Activated CD4-positive, alpha-beta T cell treated with anti-CD3 and anti-CD28 coated beads, Interleukin-2, amount 50 U/mL, for 48 hours (primary cell): Measurements from ENCODE around the gene IL22RA1.

Experiments
- DNase-seq, 2 experiments: peaks; one replicate each; pipeline ENCODE4 v3.0.0-alpha.2; 2020

The IL22RA1 gene

DNA sequence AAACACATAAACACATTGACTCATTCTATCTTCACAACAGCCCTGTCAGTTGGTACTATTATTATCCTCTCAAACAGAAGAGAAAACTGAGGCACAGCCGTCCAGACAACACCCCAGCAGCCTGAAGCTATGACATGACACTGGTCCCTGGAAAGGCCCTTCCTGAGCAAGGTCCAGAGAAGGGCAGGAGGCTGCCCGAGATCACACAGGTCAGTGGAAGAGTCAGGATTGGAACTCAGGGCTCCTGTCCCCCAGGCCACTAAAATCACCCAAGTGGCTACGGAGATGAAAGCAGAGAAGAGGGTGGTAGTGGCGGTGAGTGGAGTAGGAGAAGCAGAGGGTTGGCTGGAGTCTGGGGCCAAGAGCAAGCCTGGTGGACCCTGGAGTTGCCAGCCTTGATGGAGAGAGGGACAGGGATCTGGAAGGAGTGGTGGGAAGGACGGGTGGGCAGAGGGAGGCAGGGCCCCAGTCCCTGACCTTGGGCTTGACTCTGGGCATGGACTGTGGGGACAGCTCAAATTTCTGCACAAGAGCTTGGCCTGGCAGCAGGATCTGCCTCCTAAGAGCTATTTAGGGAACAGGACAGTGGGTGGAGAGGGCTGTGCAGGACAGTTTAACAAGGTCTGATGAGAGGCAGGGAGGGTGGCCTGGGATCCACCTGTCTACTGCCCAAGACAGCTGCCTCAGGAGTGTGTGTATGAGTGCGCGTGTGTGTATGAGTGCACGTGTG lies 46.8 kb downstream of the IL22RA1 start:
- DNase-seq, result no peak

DNA sequence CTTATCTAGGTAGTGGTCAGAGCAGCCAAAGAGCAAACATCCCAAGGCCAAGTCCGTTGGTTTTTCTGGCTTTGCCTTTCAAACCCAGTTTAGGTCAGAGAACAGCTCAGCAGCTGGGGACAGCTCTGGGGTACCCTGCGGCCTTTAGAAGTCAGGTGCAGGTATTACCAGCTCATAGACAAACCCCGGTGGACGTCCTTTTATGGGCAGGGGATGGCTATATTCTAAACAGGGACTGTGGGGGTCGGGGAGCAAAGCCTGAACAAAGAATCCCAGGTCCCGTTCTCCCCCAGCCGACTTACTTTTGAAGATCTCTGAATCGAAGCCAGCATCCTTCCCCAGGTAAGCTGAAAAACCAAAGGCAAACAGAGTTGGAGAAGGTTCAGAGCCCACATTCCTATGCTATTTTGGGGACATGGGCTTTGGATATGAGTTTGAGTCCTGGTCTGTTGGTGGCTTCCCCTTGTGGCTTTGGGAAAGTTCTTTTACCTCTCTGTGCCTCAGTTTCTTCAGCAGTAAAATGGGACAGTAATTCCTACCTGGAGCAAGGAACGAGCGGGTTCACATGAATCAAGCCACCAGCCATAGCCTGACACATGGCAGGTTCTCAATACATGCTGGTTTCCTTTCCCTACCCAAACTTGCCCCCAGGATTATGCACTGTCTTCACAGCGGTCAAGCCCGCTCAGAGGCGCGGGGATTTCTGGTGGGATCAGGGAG lies 47.6 kb downstream of the IL22RA1 start:
- DNase-seq, result no peak

DNA sequence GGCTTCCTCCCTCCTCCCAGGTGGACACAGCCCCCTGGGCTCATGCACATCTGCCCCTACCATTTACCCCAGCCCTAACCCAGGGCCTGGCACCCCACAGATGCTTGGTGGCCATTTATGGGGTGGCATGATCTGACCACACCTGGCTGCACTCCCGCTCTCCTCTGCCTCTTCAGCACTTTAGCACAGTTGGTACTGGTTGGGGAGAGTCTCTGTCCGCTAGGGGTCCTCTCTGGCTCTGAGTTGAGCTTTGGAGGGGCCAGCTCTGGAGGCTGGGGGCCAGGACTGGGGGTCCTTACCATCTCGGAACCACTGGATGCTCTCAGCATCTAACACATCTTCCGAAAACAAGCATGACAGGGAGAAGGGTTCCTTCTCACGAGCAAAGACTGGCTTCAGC lies 48.4 kb downstream of the IL22RA1 start:
- DNase-seq, result no peak

DNA sequence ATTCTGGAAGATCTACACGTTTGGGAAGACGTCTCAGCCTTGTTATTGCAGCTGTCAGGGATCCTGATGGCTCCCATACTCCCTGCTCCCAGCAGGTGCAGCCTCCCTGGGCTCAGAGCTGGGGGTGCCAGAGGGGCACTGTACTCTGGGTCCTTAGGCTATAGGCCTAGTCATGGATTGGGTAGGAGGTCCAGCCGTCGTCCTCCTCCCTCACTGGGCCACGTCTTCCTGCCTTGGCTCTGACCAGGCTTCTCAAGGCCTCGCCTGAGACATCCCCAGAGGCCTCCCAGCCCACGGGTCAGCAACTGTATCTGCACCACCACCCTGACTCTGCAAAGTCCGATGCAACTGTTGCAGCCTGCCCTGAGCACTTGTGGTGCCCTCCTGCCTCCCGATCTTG lies 49.2 kb downstream of the IL22RA1 start:
- DNase-seq, result no peak

DNA sequence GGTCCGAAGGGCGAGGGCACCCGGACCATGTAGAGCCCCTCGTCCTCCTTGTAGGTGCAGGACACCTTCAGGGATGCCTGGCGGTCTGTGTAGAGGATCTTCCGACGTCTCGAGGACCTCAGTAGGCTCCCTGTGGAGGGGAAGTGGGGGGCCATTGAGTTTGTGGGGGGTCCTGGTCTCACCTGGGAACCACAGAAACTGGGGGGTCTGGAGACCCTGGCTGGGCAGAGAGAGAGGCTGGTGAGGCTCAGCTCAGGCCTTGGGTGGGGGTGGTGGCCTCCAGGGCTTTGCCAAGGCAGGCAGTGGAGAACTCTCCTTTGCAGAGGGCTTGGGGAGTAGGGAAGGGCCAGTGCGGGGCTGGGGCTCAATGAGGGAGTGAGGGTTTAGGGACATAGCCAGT lies 50.0 kb downstream of the IL22RA1 start:
- no peak for DNase-seq

DNA sequence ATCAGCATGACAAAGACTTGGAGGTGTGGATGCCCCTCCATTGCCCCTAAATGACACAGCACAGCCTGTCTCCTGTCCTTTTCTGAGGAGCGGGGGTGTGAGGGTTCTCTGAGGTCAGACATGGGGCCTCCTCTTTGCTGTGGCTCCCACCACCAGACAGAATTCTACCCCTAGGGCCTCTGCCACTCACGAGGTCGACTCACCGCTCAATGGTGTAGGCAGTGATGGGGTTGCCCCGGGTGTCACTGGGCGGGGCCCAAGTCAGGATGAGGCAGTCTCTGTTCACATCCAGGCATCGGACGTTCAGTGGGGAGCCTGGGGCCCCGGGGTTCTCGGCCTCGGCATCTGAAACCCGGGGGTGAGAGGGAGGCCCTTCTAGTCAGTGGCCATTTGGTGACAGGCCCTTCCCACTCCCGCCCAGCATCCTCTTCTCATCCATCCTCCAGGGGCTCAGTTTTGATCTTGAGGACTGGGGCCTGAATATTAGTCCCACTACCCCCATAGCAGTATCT lies 50.9 kb downstream of the IL22RA1 start:
- peak; percentile 6 to 19 for DNase-seq

DNA sequence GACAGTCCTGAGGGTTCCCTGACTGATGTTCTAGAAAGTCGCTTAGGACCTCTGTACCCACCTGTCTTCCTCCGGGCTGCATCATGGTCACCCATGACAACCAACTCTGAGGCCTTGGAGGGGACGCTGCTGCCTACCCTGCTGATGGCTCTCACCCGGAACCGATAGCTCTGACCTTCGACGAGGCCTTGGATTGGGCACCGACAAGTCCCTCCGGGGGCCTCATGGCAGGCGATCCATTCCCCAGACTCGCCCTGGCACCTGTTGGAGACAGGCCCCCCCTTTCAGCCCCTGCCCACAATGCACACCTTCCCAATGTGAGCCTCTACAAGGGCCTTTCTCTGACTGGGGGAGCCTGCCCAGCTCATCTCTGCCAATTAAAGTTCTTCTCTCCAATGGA lies 52.2 kb downstream of the IL22RA1 start:
- no peak for DNase-seq

DNA sequence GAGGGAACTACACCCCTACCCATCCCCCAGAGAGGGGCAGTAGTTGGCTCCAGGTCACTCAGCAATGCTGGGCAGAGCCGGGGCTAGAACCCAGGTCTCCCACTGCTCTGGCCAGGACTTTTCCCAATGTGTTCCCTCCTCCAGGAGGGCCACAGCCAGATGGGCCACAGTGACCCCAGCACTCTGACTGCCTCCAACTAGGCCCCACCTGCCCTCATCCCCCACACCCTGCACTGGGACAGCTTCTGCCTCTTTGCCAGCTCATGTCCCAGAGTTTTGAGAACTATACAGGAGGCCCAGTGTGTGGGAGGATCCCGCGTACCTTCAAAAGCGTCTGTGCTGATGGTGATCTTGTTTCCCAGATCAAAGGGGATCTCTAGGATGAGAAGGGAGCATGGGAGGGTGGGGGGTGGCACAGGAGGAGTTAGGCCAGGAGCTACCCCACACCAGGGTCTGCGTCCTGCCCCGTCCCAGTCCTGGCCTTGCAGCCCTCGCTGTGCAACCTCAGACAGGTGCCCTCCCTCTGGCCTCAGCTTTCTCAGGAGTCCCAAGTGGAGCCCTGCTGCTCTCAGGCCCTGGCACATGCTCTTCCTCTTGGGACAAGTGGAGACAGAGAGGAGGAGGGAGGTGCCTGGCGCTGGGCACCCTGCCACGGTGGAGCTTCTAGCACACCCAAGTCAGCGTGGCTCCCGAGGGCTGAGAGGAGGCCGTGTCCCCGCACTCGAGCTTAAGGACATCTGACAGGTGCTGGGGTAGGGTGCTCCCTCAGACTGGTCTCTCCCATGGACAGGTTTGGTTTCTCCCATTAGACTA lies 53.0 kb downstream of the IL22RA1 start:
- DNase-seq, result no peak

DNA sequence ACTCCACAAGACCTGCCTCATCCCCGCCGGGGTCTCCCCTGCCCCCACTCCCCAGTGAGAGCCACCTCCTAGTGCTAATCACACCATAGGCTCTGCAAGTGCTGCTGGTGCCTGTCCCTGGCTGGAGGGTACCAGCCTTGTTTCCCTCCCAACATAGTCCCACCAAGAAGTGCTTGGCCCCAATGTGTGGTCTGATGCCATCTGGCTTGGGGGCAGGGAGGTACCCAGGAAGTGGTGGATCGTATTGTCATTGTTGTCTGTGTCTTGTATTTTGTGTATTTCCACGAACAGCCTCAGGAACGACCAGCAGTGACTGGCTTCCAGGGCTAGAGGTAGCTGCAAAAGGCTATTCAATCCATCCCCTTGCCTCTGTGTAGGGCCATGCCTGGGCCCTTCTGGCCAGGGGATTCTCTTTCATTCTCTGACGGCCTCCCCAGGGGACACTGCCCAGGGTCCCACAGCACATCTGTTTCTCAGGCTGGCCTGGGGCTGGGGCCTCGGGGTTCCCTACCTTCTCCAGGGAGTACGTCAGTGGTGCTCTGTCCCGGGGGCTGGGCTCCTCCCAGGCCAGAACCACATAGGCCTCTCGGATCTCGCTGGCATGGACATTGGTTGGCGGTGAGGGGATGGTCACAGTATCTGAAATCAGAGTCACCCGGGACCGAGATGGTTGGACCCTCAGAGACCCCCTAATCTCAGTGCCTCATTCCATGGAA lies 53.8 kb downstream of the IL22RA1 start:
- DNase-seq, result no peak

DNA sequence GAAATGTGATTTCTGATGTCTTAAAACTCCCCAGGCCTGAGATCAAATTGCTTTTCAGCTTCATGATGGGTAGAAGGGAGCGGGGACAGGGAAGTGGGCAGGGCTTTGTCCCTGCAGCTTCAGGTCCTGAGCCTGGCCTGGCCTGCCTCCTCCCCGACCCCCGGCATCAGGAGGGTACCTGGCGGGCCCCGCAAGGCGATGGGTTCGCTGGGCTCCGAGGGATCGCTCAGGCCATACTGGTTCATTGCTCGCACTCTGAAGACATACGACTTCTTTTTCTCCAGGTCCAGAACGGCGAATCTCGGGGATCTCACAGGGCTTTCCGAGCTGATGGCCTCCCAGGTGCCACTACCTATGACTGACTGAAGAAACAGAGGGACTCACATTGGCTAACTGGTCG lies 56.5 kb downstream of the IL22RA1 start:
- no peak for DNase-seq

DNA sequence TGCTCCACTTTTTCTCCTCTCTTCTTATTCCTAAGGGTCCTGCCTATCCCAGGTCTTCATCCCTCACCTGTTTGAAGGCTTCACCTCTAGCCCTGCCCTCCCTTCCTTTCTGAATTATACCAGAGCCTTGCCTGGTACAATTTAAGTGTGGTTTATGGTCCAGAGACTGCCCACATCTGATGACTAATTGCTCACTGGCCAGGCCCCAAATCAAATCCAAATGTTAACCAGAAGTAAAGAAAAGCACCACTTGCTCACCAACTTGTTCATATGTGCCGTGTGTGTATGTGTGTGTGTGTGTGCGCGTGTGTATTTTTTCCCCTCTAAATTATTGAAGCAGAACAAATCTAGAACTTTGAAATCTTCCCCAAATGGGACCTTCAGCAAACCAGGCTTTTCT lies 57.4 kb downstream of the IL22RA1 start:
- no peak for DNase-seq

DNA sequence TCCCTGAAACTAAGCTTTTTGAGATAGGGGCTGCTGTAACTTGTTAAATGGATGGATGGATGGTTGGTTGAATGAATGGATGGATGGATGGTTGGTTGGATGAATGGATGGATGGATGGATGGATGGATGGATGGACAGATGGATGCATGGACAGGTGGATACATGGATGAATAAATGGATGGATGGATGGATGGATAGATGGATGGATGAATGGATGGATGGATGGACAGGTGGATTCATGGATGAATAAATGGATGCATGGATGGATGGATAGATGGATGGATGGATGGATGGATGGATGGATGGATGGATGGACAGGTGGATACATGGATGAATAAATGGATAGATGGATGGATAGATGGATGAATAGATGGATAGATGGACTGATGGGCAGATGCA lies 57.9 kb downstream of the IL22RA1 start:
- DNase-seq, result no peak

DNA sequence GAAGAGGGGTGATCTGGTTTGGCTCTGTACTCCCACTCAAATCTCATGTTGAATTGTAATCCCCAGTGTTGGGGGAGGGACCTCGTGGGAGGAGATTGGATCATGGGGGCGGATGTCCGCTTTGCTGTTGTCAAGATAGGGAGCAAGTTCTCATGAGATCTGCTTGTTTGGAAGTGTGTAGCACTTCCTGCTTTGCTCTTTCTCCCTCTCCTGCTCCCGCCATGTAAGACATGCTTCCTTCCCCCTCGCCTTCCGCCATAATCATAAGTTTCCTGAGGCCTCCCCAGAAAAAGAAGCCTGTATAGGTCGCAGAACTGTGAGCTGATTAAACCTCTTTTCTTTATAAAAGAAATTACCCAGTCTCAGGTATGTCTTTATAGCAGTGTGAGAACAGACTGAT lies 58.9 kb downstream of the IL22RA1 start:
- DNase-seq, result no peak

DNA sequence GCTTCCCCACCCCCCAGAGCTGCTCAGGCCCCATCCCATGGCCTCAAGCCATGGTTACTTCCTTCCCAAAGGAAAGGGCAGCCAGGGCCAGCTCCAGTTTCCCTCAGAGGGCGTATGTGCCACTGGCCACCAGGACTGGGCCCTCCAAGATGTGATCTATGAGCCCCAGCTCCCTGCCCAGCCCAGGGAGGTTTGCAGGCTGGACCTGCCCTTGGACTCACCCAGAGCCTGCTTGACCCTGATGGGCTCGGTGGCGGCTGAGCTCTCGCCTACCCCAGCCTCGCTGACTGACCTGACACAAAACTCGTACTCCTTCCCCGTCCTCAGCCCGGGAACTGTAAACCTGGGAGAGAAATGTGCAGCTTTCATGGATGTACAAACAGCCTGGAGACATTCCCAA lies 60.6 kb downstream of the IL22RA1 start:
- DNase-seq, result no peak

DNA sequence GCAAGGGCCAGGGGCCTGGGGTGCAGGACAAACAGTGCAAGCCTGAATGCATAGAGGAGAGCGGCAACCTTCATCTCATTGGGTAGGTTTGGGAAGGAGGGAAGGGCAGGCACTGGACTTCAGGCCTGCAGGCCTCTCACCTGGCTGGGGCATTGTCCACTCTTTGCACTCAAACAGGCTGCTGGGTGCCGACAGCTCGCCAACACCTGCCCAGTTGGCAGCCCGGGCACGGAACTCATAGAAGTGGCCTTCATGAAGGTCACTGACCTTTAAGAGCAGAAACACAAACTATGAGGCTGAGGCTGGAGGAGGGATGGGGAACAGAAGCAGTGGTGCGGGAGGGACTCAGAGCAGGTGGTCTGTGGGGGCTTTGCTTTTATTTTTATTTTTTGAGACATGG lies 61.8 kb downstream of the IL22RA1 start:
- no peak for DNase-seq

DNA sequence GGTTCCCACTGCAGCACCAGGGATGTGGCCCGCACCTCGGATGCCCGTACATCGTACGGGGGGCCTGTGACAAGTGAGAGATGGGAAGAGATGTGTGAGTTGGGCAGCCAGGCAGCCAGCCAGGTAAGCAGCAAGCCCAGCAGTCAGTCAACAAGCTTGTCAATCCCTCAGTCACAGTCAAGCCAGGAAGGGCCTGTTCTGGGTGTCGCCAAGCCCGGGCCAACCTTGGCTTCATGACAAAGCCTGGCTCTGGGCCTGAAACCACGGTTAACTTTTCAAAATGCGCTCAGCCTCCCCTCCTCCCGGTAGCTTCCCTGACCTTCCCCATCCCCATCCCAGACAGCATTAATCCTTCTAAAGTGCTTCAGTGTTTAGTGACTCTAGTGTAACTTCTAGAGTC lies 62.8 kb downstream of the IL22RA1 start:
- DNase-seq, result no peak

DNA sequence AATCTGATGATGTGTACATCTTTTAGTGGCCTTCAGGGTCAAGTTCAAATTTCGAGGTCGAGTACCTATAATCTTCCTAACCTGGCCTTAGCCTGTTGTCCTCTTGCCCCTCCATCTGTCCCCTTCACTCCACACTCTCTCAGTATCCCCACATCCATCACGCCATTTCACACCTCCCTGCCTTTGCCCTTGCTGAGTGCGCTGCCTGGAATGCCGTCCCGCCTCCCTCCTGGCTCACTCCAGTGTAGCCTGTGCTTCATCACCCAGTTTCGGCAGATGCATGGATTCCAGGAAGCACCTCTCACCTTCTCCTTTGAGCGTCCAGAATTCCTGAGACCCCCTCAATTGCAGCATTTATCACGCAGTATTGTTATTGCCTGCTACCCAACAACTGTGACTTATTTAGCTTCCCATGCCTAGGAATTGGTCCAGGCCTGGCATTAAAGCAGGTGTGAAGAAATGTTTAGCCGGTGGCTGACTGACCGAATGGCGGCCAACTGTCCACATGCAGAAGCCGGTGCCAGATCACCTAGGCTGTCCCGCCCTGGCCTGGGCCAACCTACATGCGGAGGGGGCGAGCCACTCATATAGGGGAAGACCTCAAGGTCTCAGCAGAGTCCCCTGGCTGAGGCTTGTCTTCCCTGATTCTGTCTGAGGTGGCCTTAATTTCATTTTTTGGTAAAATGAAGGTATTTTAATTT lies 65.5 kb downstream of the IL22RA1 start:
- DNase-seq, result no peak

DNA sequence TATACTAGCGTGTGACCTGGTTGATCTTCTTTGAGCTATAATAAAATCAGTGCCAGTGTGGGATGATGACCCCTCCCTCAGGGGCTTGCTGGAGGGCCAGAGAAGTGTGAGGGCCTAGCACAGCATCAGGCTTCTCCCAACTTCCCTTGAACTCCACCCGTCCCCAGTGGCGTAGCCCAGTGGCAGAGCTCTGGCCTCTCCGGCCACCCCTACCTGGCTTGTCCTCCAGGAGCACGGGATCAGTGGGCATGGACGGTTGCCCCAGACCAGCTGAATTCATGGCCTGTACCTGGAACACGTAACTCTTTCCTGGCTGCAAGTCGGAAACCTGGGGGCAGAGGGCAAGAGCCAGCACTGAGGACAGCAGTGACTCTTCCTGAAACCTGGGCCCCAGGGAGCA lies 67.0 kb downstream of the IL22RA1 start:
- DNase-seq, result no peak

DNA sequence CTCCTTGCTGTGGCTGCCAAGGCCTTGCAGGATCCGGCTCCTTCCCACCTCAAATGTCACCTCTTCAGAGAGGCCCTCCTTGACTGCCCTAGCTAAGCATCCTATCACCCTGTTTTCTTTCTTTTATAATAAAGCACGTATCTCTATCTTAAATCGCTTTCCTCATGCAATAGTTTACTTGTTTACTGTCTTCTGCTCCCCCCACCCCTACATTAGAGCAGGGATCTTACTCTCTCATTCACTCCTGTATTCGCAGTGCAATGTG lies 67.4 kb downstream of the IL22RA1 start:
- DNase-seq, result no peak

DNA sequence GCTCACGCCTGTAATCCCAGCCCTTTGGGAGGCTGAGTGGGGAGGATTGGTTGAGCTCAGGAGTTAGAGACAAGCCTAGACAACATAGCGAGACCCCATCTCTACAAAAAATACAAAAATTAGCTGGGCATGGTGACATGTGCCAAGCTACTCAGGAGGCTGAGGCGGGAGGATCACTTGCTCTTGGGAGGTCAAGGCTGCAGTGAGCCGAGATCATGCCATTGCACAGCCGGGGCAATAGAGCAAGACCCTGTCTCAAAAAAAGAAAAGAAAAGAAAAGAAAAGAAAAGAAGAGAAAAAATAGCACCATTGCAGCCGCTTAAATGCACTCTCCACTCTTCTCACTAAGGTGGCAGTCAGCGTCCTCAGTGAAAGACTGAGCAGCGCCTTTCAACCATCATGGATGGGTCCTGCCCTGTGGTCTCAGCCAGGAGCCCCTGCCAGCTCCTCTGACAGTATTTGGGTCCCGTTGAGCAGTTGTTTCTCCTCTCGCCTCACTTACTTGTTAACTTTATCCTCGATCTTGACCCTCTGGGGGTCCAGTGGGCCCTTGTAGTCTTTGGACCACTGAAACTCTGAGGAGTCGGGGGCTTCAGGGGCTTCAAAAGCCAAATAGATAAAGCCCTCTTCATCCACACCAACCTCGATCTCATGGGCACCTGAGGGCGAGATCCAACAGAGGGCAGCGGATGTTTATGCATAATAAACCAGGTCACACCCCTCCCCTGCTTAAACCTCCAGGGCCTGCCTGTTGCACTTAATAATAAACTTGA lies 67.9 kb downstream of the IL22RA1 start:
- no peak for DNase-seq

DNA sequence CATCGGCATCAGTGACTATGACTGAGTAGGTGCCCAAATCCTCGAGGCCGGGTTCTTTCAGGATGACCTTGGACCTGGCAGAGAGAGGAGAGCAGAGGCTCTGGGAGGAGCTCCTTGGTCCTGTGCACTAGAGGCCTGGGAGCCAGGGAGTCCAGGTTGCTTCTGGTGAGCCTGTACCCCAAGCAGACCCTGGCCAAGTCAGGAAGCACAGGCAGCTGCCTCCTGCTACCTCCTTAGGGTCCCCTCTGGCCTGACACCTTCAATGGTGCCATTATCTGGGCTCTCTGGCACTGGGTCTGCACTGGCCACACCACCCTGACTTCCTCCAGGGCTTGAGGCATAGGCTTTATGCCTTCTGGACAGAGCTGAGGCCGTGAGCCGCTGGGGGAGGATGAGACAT lies 68.7 kb downstream of the IL22RA1 start:
- DNase-seq, result no peak

DNA sequence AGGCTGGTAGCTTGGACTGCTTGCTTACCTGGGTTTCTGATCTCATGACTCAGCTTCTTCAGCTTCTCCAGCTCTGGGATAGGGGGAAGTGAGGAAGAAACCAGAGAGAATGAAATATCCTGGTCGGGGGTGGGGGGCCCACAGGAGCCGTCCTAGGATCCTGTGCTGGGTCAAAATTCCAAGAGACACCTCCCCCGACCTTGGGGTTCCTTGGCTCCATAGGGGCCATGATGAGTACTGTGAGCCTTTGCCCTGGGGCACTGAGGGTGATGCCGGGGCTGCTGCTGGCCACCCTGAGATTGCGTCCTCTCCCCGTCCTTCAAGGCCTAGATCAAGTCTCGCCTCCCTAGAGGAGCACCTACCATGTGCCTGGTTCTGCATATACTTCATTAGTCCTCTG lies 71.0 kb downstream of the IL22RA1 start:
- no peak for DNase-seq
